ENCODE data around the gene PITPNM3.

DNA sequence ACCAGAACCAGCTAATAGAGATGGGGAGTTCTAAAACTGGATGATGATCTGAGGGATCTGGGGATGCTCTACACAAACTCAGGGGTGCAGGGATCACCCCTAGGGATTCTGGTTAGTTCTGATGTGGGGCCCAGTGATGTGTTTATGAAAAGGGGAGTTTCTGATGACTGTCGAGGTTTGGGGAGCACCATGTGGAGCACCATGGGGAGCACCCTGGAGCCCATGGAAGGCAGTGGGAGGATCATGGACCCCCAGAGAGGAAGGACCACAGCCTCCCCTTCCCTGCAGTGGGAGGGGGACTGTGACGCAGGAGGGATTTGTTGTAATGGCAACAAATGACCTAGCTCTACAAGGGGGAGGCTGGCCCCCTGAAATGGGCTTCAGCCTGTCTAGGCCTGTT is 93.7 kb downstream of the PITPNM3 start:
- TF ChIP-seq, protein P1, sequence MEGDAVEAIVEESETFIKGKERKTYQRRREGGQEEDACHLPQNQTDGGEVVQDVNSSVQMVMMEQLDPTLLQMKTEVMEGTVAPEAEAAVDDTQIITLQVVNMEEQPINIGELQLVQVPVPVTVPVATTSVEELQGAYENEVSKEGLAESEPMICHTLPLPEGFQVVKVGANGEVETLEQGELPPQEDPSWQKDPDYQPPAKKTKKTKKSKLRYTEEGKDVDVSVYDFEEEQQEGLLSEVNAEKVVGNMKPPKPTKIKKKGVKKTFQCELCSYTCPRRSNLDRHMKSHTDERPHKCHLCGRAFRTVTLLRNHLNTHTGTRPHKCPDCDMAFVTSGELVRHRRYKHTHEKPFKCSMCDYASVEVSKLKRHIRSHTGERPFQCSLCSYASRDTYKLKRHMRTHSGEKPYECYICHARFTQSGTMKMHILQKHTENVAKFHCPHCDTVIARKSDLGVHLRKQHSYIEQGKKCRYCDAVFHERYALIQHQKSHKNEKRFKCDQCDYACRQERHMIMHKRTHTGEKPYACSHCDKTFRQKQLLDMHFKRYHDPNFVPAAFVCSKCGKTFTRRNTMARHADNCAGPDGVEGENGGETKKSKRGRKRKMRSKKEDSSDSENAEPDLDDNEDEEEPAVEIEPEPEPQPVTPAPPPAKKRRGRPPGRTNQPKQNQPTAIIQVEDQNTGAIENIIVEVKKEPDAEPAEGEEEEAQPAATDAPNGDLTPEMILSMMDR (IDR thresholded peaks at IDR 0.05 in 8 of 11, conservative IDR thresholded peaks at IDR 0.05 in 3 of 11): no peak
- TF ChIP-seq POLR2A (IDR thresholded peaks at IDR 0.05): no peak

All from spleen (tissue), 7 donors.